Fibroblast of skin of abdomen (primary cell): ENCODE measurements around the gene SLC6A12.
"Not testable (repeated sequence)": the region's sequence is repeated elsewhere in the genome, so short reads cannot be mapped to it uniquely, and the experiment has no call there.

Experiments used
- DNase-seq: peaks from one replicate; pipeline ENCODE4 v3.0.0-alpha.2; 2013

Gene SLC6A12

DNA sequence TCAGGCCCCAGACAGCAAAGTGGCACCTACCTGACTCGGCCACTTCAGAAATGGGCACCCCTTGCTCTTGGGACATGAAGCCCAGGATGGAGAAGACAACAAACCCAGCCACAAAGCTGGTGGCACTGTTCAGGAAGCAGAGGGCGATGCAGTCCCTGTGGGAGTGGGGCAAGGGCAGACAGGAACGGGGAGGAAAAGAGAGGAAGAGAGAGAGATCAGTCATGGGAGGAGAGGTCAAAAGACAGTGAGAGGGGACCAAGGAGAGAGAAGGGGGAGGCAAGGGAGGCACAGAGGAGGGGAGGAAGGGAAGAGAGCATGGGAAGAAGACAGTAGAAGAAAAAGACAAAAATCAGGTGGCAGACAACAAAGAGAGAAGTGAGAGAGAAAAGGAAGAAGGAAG is 16.6 kb downstream of the SLC6A12 start:
- no peak for DNase-seq

DNA sequence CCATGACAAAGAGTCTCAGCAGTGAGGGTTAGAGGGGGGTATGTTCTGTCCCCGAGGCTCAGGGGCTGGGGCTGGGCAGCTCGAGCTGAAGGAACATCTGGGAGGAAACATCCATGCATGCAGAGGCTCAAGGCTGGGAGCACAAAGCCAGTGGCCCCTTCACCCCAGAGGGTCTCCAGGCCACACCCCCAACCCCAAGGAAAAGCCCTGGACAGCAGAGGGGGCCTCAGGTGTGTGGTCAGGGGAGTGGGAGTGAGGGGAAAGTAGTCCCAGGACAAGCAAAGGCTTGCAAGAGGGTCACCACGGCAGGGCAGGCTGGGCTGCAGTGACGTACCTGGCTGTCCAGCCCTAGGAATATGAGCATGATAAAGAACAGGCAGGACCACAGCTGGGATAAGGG is 17.5 kb downstream of the SLC6A12 start:
- DNase-seq = no peak

DNA sequence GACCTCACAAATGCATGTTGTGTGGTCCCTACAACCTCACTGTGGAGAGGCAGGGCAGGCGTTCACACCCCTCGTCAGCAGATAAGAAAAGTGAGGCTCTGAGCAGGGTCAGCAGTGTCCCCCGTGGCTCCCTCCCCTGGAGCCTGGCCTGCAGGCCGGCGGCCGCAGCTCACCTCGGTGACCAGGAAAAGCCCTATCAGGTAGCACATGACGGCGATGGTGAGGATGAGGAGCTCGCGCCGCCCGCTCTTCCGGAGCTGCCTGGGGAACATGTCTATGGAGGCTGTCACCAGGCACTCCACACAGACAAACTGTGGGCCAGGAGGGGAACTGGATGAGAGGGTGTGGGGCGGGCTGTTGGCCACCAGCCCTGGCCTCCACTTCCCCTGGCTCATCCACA is 18.0 kb downstream of the SLC6A12 start:
- no peak for DNase-seq

DNA sequence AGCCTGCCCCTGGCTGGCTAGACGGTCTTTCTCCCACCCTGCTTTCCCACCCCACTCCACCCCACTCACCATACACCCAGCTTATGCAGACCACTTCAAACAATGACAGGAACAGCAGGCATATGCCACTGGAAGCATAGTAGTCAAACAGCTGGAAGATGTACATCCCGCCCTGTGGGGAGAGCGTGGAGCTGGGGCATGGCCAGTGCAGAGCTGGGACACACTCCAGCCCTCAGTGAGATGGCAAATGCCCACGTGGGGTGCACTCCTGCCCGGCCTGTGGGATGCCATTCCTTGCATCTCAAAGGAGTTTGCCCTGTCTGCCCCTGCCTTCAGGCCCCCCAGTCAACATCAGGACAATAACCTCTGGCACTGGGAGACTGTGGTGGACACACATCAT is 18.8 kb downstream of the SLC6A12 start:
- DNase-seq = no peak

DNA sequence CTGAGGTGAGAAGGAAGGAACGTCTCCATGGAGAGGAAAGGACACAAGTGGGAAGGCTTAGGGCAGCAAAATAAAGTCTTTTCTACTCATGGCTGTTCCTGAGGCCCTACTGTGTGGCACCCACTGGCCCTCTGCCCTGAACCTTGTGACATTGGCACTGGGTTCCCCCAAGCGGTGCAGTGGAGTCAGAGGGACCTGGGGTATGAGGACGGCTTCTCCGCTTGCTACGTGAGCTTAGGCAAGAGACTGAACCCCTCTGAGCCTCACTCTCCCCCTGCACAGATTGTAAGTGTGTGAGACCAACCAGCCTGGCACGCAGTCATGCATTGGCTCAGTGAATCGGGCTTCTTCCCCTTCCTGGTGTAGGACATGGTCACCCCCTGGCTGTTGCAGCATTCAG is 19.7 kb downstream of the SLC6A12 start:
- DNase-seq = no peak

DNA sequence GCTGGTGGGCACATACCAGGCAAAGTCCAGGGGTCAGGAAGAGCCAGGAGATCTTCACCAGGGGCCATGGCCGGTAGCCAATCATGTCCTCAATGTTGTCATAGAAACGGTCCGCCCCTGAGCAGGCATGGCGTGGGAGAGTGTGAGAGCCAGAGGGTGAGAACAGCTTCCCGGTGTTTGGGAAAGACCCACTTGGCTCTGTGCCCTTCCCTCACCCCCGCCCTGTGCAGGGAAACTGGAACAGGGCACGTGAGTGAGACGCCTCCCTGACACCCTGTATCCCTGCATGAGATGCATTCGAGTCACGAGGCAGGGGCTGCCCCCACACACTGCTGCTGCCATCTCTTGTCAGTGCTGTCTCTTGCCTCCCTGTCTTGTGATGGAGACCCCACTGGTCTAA is 20.7 kb downstream of the SLC6A12 start:
- no peak for DNase-seq

DNA sequence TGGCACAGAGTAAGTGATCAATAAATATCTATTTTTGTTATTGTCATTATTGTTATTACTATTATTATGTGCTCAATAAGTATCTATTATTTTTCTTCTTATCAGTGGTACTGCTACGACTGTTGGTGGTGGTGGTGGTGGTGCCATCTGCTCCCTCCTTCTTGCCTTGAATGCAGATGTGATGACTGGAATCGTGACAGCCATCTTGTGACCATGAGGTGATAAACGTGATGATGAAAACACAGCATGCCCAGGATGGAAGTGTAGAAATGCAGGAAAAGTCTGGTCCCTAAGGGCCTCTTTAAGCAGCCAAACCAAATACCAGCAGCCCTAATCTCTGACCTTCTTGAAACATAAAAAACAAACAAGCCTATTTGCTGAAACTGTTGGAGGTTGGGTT is 22.4 kb downstream of the SLC6A12 start:
- no peak for DNase-seq

DNA sequence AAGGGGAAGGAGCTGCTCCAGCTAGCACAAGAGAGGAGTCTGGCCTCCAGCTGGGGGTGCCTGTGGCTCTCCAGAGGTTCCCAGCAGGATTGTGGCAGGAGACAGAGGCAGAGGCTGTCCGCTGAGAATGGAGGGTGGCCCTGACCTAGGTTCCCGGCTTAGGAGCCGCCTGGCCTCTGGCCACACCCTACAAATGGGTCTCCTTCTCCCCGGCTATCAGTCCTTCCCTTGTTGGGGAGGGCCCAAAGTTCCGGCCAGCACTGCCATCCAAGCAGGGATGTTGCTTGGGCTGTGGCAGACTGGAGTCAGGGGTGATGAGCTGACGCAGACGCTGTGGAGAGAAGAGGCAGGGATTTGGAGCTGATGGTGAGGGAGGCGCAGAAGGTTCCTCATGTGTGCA is 23.1 kb downstream of the SLC6A12 start:
- no peak for DNase-seq

DNA sequence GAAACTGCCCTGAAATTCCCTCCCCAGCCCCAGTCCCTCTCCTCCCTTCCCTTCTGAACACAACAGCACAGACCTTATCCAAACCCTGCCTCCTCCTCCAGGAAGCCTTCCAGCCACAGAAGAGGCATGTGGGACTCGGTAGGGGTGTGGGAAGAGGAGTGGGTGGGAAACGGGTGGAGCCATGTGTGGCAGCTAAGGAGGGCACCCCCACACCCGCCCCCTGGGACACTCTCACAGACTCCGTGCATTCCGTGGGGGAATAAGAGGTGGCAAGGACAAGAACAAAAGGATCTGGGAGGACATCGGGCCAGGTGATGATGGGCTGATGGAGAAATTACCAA is 24.4 kb downstream of the SLC6A12 start:
- DNase-seq = no peak

DNA sequence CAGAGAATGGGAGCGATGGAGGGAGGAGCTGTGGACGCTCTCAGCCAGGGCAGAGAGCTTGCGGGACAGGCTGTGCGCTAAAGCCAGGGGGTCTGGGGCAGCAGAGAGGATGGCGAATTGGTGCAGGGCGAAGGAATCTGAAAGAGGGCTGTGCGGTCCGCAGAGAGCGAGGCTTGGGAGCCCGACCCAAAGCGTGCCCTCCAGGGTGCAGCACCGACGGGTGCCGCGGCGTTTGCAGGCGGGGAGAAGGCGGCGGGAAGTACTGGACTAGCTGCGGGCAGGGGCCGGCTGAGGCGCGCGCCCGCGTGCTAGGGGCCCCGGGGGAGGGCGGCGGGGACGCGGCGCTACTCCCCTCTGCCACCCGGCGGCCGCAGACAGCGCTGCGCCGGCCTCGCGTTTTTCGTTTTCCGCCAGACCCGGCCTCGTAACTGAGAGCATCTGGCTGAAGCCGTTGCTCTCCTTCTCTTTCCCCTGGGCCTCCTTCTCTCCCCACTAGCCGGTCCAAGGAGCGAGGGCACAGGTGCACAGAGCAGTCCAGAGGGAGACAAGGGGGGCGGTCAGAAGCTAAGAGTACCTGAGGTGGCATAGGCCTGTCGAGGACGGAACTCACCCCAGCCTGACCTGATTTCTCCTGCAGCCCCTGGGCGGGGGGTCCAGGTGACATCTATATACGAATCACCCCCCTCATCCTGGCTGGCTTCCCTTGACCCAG is 24.9 kb downstream of the SLC6A12 start:
- peak; percentile 59 for DNase-seq

DNA sequence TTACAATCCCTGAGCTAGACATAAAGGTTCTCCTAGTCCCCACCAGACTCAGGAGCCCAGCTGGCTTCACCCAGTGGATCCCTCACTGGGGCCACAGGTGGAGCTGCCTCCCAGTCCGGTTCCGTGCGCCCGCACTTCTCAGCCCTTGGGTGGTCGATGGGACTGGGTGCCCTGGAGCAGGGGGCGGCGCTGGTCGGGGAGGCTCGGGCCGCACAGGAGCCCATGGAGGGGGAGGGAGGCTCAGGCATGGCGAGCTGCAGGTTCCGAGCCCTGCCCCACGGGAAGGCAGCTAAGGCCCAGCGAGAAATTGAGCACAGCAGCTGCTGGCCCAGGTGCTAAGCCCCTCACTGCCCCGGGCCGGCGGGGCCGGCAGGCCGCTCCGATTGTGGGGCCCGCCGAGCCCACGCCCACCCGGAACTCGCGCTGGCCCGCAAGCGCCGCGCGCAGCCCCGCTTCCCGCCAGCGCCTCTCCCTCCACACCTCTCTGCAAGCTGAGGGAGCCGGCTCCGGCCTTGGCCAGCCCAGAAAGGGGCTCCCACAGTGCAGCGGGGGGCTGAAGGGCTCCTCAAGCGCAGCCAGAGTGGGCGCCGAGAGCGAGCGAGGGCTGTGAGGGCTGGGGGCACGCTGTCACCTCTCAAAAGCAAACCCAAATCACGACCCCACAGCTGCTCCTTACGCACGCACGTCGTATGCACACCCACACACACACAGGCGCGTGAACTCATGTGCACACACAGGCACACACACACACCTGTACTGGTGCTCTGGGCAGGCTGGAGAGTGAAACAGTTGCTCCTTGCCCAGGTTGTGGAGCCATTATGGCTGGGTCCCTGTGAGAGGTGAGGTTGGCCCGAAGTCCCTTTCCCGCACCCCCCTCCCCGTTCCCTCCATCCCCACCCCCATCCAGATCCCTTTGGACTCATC is 25.7 kb downstream of the SLC6A12 start:
- not testable (repeated sequence) for DNase-seq

DNA sequence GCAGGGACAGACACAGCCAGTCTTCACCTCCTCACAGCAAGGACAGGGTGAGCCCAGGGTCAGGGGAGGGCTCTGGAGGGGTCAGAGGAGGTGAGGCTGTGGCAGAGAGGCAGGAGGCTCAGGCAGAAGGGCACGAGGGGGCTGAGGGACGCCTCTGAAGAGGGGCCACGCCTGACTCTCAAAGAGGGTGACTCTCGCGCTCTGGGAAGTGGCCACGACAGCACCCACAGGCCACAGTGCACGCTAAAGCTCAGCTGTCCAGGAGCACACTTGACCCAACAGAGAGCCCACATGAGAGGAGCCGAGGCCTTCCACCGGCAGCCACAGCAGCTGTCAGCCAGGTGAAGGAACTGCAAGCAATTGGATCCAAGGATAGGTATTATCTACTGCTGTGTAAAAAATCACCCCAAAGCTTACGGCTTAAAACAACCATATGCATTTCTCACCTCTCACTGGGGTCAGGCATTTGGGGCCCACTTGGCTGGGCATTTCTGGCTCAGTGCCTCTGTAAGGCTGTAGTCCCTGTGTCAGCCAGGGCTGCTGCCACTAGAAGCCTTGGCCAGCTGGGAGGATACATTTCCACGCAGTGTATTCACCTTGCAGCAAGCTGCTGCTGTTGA is 27.8 kb downstream of the SLC6A12 start:
- no peak for DNase-seq

DNA sequence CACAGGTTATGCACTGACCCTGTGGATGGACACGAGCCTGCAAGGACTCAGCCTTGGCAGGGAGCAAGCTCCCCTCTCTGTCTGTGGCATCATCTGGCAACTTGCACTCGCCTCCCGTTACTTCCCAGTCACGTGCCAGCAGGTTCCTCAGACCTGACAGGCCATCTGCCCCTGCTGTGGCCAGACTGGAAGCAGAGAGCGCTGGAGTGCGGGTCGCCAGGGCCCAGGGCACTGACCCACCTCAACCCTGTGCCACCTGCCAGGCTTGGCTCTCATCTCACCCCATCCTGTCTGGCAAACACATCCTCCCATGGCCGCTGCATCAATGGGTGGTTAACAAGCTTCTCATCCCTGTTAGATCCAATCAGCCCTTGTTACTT is 28.4 kb downstream of the SLC6A12 start:
- DNase-seq = no peak

DNA sequence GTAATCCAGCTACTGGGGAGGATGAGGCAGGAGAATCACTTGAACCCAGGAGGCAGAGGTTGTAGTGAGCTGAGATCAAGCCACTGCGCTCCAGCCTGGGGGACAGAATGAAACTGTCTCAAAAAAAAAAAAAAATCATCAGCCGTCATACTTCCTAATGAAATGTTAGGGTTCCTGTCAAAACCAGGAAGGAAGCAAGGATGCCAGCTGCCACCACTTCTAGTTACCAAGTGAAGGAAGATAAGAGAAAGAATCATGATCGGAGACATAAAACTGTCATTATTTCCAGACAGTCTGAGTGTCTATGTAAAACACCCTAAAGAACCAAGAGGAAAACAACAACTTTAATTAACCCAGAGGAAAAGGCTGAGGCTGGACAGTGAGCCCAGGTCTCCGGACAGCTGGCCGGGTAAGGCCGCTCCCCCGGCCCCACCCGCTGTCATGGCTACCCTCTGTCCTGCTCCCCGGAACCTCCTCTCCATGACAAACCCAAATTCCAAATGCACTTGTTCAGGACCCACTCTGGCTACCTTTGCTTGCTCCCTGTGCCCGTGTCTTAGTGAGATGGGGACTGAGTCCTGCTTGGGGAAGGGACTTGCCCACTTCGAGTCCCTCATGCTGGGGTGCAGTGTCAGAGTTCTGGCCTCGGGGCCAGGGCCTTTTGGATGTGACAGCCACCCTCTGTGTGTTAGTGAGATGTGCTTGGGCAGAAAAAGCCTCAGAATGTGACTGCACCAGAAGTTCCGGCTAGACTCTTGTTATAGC is 29.0 kb downstream of the SLC6A12 start:
- no peak for DNase-seq

DNA sequence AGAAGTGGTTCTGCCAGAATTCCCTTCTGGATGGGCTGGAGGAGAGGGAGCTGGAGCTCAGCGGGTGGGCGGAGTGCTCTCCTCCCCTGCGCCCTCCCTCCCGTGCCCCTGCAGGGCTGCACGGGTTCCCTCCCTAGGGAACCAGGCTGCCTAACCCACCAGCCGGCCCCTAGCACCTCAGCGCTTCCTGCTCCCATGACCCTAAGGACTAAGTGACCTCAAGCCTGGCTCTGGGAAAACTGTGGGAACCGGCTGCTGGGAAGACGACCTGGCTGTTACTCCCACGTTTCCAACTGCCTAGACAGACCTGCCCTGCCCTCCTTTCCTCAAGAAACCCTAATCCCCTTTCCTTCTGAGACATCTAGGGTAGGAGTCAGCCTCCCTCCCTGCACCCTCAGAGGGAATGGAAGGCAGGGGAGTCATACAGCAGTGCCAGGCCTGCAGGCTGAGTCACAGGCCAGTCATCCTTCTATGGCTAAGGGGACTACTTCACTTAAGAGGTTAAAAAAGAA is 31.5 kb downstream of the SLC6A12 start:
- peak; percentile 80 for DNase-seq

DNA sequence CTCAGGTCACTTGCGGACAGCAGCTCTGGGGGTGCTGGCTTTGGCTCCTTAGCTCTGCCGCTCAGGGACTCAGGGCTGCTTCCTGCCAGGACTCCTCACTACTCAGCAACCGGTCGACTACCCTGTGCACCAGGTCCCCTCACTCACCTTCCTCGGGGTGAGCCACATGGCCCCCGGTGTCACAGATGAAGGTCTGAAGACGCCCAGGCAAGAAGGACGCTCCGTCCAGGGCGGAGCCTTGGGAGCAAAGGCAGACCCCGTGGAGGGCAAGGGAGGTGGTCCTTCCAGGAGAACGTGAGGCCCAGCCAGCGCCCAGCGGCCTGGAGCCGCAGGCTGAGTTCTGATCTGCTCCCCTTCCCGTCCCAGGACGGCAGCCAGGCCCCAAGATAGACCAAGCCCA is 32.0 kb downstream of the SLC6A12 start:
- no peak for DNase-seq

DNA sequence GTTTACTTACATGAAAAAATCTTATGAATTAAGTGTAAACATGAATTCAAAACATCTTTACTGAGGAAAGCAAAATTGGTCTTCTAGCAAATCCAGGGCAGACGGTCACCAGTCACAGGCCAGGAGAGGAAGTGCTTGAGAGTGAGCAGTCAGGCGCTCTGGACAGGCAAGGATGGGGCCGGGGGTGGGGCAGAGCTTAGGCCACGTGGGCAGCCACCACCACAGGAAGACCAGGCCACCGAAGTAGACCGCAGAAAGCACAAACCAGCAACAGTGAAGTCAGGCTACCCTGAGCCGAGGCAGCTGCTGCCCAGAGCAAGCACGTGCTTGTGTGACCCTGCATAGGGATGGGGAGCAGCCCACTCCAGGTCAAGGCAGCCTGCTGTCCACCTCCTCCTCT is 33.5 kb downstream of the SLC6A12 start:
- DNase-seq = no peak

DNA sequence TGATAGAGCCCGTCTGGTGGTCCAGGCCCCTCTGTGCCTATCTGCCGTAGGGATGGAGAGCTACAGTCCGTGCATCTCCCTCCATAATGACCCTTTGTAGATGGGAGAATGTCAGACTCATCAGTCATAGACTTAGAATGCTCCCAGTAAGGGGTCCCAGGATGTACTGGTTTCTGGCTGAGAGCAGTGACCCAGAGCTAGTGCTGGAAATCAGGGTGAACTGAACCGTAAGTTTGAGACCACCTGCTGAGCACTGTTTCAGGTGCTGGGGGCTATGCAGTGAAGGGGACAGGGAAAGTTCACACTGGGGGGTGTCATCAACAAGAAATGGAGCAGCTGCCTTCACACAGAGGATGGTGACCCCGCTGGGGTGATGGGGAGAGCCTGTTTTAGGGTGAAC is 34.1 kb downstream of the SLC6A12 start:
- no peak for DNase-seq

DNA sequence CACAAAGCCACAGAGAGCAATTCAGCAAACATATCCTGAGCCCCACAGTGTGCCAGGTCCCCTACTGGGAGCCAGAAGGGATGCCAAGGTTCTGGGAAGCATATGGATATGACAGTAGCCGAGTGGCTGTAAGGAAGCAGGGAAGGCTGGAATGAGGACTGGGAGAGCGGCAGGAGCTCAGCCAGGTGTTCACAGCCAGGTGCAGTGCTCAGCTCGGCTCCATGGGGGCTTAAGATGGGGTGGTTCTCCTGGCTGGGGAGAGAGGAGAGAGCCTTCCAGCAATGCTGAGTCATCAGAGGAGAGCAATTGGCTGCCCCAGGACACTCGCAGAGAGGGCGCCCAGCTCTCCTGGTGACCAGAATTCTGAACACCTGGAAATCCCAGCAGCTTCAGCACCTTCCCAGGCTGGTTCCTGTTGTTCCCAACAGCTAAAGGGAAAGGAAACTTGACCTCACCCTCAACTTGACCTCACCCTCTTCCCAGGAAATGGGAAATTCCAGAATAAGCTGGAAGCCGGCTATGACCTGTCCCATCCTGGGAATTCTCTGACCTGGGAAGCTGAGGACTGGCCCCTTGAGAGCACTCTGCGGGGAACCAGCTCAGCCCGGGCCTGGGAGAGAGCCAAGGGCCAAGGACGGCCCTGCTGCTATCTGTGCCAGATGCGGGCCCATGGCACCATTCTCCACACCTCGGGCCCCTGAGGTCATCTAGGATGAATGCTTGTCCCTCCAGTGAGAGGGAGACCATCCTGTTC is 34.6 kb downstream of the SLC6A12 start:
- DNase-seq = no peak

DNA sequence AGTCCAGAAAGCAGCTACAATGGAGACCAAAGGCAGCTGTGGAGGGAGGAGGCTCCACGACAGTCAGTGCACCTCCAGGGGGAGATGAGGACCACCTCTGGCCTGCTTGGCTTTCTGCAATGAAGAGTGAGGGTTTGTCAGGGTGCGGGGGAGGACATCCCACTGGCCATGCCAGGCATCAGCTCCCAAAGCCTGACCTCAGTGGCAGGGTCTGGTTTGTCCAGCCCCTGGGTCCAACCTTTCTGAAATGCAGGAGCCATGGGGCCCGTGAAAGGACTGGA is 35.2 kb downstream of the SLC6A12 start:
- no peak for DNase-seq

DNA sequence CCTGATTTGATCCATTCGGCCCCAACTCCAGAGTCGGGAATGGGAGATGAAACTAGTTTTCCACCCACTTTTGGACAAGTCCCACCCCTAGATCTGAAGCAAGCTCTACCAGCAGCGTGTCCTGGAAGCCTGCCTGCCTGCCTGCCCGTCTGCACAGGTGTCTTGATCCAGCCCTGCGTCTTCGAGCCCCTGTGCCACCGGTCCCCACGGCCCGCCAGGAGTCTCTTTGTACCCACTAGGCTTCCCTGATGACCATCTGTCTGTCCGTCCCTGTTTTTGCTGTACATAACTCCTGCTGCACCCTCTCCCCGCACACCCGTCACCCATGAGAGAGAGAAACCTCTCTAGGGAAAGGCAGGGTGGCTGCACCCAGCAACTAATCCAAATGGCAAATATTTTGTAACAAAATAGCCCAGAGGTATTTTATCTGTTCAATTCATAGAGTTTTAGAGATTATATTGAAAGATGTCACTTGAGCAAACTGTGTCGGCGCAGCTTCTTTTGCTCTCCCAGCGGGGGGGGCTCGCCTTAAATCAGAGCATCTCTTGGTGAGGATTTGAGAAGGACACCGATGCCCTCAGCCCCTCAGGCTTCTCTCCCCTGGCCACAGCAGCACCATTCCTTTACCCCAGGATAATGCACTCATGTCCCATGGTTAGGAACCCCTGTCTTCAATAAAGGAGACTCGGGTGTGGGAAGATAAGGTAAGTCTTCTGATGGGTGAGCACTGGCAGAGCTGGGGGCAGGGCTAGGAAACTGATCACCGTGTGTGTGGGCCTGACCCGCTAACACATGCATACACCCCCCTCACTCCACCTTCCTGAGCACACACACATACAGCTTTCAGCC is 35.8 kb downstream of the SLC6A12 start:
- DNase-seq = no peak
